GM12878 (cell line): Measurements from ENCODE around the gene POT1. TPM values are rescaled to one million over a fixed set of nuclear protein-coding genes. Genes with fewer than 3 reads are reported as not detected.

Experiments used
- ATAC-seq: fragments of 200-7000 bp; cut with Tn5 transposase; 3 replicates; pipeline ENCODE4 v1.9.1; 2020; ENCODE audit warnings: mild to moderate bottlenecking, moderate library complexity
- BruUV-seq: library from RNA; stranded (reverse); fragments of 400-500 nt; replicated peaks from 2 replicates; lab custom pipeline; 2021; lab: Mats Ljungman, UMichigan
- CTCF ChIA-PET: fragments of 300-600 bp; sonication (Branson Sonifier 250); formaldehyde crosslinking; extraction: SDS; loops from one replicate; lab custom pipeline; 2021; ENCODE audit warnings: inconsistent platforms; lab: Yijun Ruan, JAX
- POLR2A ChIA-PET: fragments of 350-600 bp; formaldehyde crosslinking; extraction: SDS; loops from one replicate; lab custom pipeline; 2021; ENCODE audit warnings: inconsistent platforms; lab: Charles Lee
- RAD21 ChIA-PET: fragments of 300-600 bp; sonication (Branson Sonifier 250); formaldehyde crosslinking; loops from one replicate; lab custom pipeline; 2023; ENCODE audit warnings: antibody characterized with exemption; ENCODE audit not compliant: unreplicated experiment; lab: Charles Lee
- SMC1A ChIA-PET: fragments of 300-600 bp; sonication (Branson Sonifier 250); formaldehyde crosslinking; loops from one replicate; lab custom pipeline; 2023; ENCODE audit not compliant: unreplicated experiment, uncharacterized antibody; lab: Charles Lee
- DNase-seq: peaks from one replicate; pipeline ENCODE4 v3.0.0-alpha.2; 2011; ENCODE audit warnings: low read depth, low spot score
- FAIRE-seq: peaks from 3 replicates; lab custom pipeline; 2011; peaks lifted over from hg19 to GRCh38; lab: Jason Lieb, UNC
- H2AFZ ChIP-seq: 2 replicates; pipeline ENCODE4 v1.6.0; 2011; ENCODE audit warnings: low read depth, low read length, control low read depth; ENCODE audit not compliant: control insufficient read depth
- H3K27ac ChIP-seq: 2 replicates; pipeline ENCODE4 v1.5.1; 2011; ENCODE audit warnings: control low read depth; ENCODE audit not compliant: control insufficient read depth, insufficient read depth
- H3K27me3 ChIP-seq, 2 experiments: replicated peaks in 1 of 2; 2 replicates each; pipeline versions ENCODE4 v1.6.0 to v1.6.1; 2011; ENCODE audit warnings: low read length in 1 of 2; ENCODE audit not compliant: control insufficient read depth in 2 of 2, insufficient read depth in 2 of 2
- H3K36me3 ChIP-seq, 2 experiments: 2 replicates each; pipeline ENCODE4 v1.5.1; 2011; ENCODE audit warnings: low read length in 1 of 2; ENCODE audit not compliant: control insufficient read depth in 2 of 2, insufficient read depth in 2 of 2
- H3K4me1 ChIP-seq: 2 replicates; pipeline ENCODE4 v1.6.1; 2011; ENCODE audit warnings: mild to moderate bottlenecking, low read length, moderate library complexity, mixed read lengths; ENCODE audit not compliant: control insufficient read depth, insufficient read depth
- H3K4me2 ChIP-seq: 2 replicates; pipeline ENCODE4 v1.6.0; 2011; ENCODE audit warnings: control low read depth; ENCODE audit not compliant: control insufficient read depth, insufficient read depth
- H3K4me3 ChIP-seq: fragments of 200-600 bp; sonication (generic); 2 replicates; pipeline ENCODE4 v1.5.1; 2016
- H3K79me2 ChIP-seq: 2 replicates; pipeline ENCODE4 v1.6.0; 2011; ENCODE audit warnings: low read length; ENCODE audit not compliant: control insufficient read depth, insufficient read depth
- H3K9ac ChIP-seq: 2 replicates; pipeline ENCODE4 v1.8.0; 2011; ENCODE audit warnings: low read length, control low read depth, mixed read lengths; ENCODE audit not compliant: control insufficient read depth, insufficient read depth
- H3K9me3 ChIP-seq: replicated peaks from 3 replicates; pipeline ENCODE4 v1.5.1; 2011; ENCODE audit warnings: mild to moderate bottlenecking, low read length; ENCODE audit not compliant: control insufficient read depth, insufficient read depth
- H4K20me1 ChIP-seq: 2 replicates; pipeline ENCODE4 v1.6.0; 2011; ENCODE audit not compliant: control insufficient read depth, insufficient read depth
- BCL11A ChIP-seq: IDR thresholded peaks from 2 replicates; pipeline ENCODE4 v1.6.1; 2011; ENCODE audit warnings: low read depth, low read length
- CEBPB ChIP-seq, 2 experiments: fragments of 150-350 bp in 1 of 2; IDR thresholded peaks; 2 replicates each; pipeline ENCODE4 v1.6.1; 2012 to 2014; ENCODE audit warnings: low read depth in 2 of 2, low read length in 2 of 2, borderline replicate concordance in 1 of 2, inconsistent platforms in 1 of 2
- FOS ChIP-seq: IDR thresholded peaks from 3 replicates; pipeline ENCODE4 v1.6.1; 2011; ENCODE audit warnings: borderline replicate concordance; ENCODE audit not compliant: insufficient read length; ENCODE audit errors: extremely low read depth
- HDAC6 ChIP-seq: fragments of 200-600 bp; sonication (generic); IDR thresholded peaks from one replicate; pipeline ENCODE4 v1.8.0; 2017; ENCODE audit warnings: antibody characterized with exemption; ENCODE audit not compliant: unreplicated experiment
- IKZF1 ChIP-seq: fragments of 450-650 bp; conservative IDR thresholded peaks from 2 replicates; pipeline ENCODE4 v1.6.1; 2017; ENCODE audit warnings: antibody characterized with exemption, mild to moderate bottlenecking
- MTA2 ChIP-seq: fragments of 450-650 bp; IDR thresholded peaks from 2 replicates; pipeline ENCODE4 v1.6.1; 2016; ENCODE audit warnings: low read depth, mild to moderate bottlenecking, moderate library complexity
- NFXL1 ChIP-seq: fragments of 450-650 bp; IDR thresholded peaks from 2 replicates; pipeline ENCODE4 v1.6.1; 2017; ENCODE audit warnings: antibody characterized with exemption, mild to moderate bottlenecking, borderline replicate concordance
- SREBF1 ChIP-seq: IDR thresholded peaks from 2 replicates; pipeline ENCODE4 v1.6.1; 2012; ENCODE audit warnings: mild to moderate bottlenecking, low read length
- TARDBP ChIP-seq: IDR thresholded peaks from 2 replicates; pipeline ENCODE4 v1.6.1; 2016; ENCODE audit warnings: borderline replicate concordance
- WGBS: methylation state at CpG from one replicate; pipeline ENCODE4 v1.1.6; 2016; ENCODE audit warnings: low lambda C conversion rate; ENCODE audit not compliant: insufficient replicate concordance, insufficient coverage; ENCODE audit errors: missing lambda C conversion rate; 5-methylcytosine and 5-hydroxymethylcytosine counted together
- in situ Hi-C: fragments of 300-500 bp; cut with MboI; formaldehyde crosslinking; loops from 9 replicates; pipeline ENCODE4 v1.14.3; 2018; ENCODE audit warnings: mixed read lengths
- intact Hi-C: fragments of 100-400 bp; cut with micrococcal nuclease; formaldehyde crosslinking; loops from one replicate; pipeline ENCODE4 v1.14.2; 2022; ENCODE audit not compliant: unreplicated experiment
- polyA plus RNA-seq, 11 experiments: library from polyadenylated mRNA; depleted of rRNA in 4 of 11; unstranded in 6 of 11; stranded (reverse) in 5 of 11; fragments of >200 nt; fragmentation: Nextera tagmentation in 4 of 11; fragmentation: Illumina TruSeq in 1 of 11; extraction: Ambion mirVana in 4 of 11; extraction: Trizol in 1 of 11; gene quantifications; 1 replicate in 1 of 11; 2 replicates in 10 of 11; pipeline versions ENCODE4 v1.2.1 to v1.2.3, GENCODE V29; 2011 to 2016; ENCODE audit warnings: inconsistent platforms in 2 of 11, missing spikeins in 2 of 11, low read depth in 1 of 11
- total RNA-seq, 4 experiments: library from RNA; depleted of rRNA in 3 of 4; stranded (reverse); fragments of >200 nt in 3 of 4; fragmentation: Illumina TruSeq in 1 of 4; extraction: Trizol in 1 of 4; gene quantifications; 2 replicates each; pipeline versions ENCODE4 v1.2.1 to v1.2.3, GENCODE V29; 2013 to 2021
- TF ChIP-seq, protein P1 (sequence below): fragments of 150-350 bp; IDR thresholded peaks from 2 replicates; pipeline ENCODE4 v1.6.1; 2014; ENCODE audit warnings: mild to moderate bottlenecking, low read depth, low read length
- TF ChIP-seq, protein P2 (sequence below): fragments of 450-650 bp; IDR thresholded peaks from 2 replicates; pipeline ENCODE4 v1.6.1; 2017; ENCODE audit warnings: mild to moderate bottlenecking, moderate library complexity
- TF ChIP-seq, protein P3 (sequence below): IDR thresholded peaks from 2 replicates; pipeline ENCODE4 v1.6.1; 2011; ENCODE audit warnings: borderline replicate concordance, low read depth, mild to moderate bottlenecking, moderate library complexity, mixed read lengths, low read length; ENCODE audit not compliant: insufficient read depth; ENCODE audit errors: extremely low read length
- TF ChIP-seq, protein P4 (sequence below): IDR thresholded peaks from 2 replicates; pipeline ENCODE4 v1.6.1; 2011; ENCODE audit warnings: low read depth, low read length, improper control_type of control experiment, borderline replicate concordance
- TF ChIP-seq, protein P5 (sequence below): IDR thresholded peaks from 2 replicates; pipeline ENCODE4 v1.6.1; 2012; ENCODE audit warnings: mild to moderate bottlenecking, low read depth, low read length

The POT1 gene
- total and polyA plus RNA-seq, 10 of the 15 experiments (the other 5 are each of a cell fraction or from before 2014, with no cell fraction given): 16.3 to 87.0 (median 33.9) TPM

DNA sequence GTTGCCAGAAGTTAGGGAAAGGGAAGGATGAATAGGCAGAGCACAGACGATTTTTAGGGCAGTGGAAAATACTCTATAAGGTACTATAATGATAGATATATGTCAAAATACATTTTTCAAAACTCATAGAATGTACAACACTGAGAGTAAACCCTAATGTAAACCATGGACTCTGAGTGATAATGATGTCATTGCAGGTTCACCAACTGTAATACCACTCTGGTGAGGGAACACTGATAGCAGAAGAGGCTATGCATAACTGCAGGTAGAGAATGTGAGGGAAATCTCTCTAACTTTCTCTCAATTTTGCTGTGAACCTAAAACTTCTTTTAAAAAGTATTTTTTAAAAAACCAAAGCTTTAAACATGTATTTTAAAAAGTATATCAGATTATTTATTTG, 22.1 kb downstream of the POT1 start:
- Histone ChIP-seq H3K9me3 (no peaks in the 10 kb centered on the region; the same call in 2 of the 3 replicates), H4K20me1 (no peaks in the 10 kb centered on the region), H3K4me3 (no peak overlapping the region), H3K27me3 (no peaks in the 10 kb centered on the region), H3K27ac (no peak overlapping the region), H3K4me1 (no peaks in the 10 kb centered on the region), H3K79me2 (no peaks in the 10 kb centered on the region; the same call in 1 of the 2 replicates), H2AFZ (no peak overlapping the region), H3K36me3 (no peaks in the 10 kb centered on the region), H3K4me2 (no peak overlapping the region), H3K9ac (no peak overlapping the region)
- DNase-seq: no peak
- ChIA-PET SMC1A (no interaction called here), RAD21 (no interaction called here), CTCF (no interaction called here), POLR2A (no interaction called here)
- in situ Hi-C loops: no loop called here
- FAIRE-seq: no peak
- intact Hi-C loops: no loop called here
- WGBS: 100% methylated on average over 1 of the region's 1 CpG
- BruUV-seq: no TSS peak
- peak; percentile 49; the same call in 2 of the 3 replicates for ATAC-seq
- TF ChIP-seq IKZF1 (no peak), TARDBP (no peak), NFXL1 (no peak), BCL11A (no peak), HDAC6 (no peak), CEBPB (IDR thresholded peaks at IDR 0.05; ENCODE audit: borderline replicate concordance in 1 of 2, low read depth in 2 of 2, low read length in 2 of 2) (no peak), FOS (no peak), MTA2 (no peak), SREBF1 (no peak)
- TF ChIP-seq, protein P1, sequence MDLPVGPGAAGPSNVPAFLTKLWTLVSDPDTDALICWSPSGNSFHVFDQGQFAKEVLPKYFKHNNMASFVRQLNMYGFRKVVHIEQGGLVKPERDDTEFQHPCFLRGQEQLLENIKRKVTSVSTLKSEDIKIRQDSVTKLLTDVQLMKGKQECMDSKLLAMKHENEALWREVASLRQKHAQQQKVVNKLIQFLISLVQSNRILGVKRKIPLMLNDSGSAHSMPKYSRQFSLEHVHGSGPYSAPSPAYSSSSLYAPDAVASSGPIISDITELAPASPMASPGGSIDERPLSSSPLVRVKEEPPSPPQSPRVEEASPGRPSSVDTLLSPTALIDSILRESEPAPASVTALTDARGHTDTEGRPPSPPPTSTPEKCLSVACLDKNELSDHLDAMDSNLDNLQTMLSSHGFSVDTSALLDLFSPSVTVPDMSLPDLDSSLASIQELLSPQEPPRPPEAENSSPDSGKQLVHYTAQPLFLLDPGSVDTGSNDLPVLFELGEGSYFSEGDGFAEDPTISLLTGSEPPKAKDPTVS: no peak
- TF ChIP-seq, protein P2, sequence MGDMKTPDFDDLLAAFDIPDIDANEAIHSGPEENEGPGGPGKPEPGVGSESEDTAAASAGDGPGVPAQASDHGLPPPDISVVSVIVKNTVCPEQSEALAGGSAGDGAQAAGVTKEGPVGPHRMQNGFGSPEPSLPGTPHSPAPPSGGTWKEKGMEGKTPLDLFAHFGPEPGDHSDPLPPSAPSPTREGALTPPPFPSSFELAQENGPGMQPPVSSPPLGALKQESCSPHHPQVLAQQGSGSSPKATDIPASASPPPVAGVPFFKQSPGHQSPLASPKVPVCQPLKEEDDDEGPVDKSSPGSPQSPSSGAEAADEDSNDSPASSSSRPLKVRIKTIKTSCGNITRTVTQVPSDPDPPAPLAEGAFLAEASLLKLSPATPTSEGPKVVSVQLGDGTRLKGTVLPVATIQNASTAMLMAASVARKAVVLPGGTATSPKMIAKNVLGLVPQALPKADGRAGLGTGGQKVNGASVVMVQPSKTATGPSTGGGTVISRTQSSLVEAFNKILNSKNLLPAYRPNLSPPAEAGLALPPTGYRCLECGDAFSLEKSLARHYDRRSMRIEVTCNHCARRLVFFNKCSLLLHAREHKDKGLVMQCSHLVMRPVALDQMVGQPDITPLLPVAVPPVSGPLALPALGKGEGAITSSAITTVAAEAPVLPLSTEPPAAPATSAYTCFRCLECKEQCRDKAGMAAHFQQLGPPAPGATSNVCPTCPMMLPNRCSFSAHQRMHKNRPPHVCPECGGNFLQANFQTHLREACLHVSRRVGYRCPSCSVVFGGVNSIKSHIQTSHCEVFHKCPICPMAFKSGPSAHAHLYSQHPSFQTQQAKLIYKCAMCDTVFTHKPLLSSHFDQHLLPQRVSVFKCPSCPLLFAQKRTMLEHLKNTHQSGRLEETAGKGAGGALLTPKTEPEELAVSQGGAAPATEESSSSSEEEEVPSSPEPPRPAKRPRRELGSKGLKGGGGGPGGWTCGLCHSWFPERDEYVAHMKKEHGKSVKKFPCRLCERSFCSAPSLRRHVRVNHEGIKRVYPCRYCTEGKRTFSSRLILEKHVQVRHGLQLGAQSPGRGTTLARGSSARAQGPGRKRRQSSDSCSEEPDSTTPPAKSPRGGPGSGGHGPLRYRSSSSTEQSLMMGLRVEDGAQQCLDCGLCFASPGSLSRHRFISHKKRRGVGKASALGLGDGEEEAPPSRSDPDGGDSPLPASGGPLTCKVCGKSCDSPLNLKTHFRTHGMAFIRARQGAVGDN: no peak
- TF ChIP-seq, protein P3, sequence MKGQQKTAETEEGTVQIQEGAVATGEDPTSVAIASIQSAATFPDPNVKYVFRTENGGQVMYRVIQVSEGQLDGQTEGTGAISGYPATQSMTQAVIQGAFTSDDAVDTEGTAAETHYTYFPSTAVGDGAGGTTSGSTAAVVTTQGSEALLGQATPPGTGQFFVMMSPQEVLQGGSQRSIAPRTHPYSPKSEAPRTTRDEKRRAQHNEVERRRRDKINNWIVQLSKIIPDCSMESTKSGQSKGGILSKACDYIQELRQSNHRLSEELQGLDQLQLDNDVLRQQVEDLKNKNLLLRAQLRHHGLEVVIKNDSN: no peak
- TF ChIP-seq, protein P4, sequence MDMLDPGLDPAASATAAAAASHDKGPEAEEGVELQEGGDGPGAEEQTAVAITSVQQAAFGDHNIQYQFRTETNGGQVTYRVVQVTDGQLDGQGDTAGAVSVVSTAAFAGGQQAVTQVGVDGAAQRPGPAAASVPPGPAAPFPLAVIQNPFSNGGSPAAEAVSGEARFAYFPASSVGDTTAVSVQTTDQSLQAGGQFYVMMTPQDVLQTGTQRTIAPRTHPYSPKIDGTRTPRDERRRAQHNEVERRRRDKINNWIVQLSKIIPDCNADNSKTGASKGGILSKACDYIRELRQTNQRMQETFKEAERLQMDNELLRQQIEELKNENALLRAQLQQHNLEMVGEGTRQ: no peak
- TF ChIP-seq, protein P5, sequence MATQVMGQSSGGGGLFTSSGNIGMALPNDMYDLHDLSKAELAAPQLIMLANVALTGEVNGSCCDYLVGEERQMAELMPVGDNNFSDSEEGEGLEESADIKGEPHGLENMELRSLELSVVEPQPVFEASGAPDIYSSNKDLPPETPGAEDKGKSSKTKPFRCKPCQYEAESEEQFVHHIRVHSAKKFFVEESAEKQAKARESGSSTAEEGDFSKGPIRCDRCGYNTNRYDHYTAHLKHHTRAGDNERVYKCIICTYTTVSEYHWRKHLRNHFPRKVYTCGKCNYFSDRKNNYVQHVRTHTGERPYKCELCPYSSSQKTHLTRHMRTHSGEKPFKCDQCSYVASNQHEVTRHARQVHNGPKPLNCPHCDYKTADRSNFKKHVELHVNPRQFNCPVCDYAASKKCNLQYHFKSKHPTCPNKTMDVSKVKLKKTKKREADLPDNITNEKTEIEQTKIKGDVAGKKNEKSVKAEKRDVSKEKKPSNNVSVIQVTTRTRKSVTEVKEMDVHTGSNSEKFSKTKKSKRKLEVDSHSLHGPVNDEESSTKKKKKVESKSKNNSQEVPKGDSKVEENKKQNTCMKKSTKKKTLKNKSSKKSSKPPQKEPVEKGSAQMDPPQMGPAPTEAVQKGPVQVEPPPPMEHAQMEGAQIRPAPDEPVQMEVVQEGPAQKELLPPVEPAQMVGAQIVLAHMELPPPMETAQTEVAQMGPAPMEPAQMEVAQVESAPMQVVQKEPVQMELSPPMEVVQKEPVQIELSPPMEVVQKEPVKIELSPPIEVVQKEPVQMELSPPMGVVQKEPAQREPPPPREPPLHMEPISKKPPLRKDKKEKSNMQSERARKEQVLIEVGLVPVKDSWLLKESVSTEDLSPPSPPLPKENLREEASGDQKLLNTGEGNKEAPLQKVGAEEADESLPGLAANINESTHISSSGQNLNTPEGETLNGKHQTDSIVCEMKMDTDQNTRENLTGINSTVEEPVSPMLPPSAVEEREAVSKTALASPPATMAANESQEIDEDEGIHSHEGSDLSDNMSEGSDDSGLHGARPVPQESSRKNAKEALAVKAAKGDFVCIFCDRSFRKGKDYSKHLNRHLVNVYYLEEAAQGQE: no peak
